ENCODE measurements around the gene RIPOR3.

RIPOR3 gene, protein sequence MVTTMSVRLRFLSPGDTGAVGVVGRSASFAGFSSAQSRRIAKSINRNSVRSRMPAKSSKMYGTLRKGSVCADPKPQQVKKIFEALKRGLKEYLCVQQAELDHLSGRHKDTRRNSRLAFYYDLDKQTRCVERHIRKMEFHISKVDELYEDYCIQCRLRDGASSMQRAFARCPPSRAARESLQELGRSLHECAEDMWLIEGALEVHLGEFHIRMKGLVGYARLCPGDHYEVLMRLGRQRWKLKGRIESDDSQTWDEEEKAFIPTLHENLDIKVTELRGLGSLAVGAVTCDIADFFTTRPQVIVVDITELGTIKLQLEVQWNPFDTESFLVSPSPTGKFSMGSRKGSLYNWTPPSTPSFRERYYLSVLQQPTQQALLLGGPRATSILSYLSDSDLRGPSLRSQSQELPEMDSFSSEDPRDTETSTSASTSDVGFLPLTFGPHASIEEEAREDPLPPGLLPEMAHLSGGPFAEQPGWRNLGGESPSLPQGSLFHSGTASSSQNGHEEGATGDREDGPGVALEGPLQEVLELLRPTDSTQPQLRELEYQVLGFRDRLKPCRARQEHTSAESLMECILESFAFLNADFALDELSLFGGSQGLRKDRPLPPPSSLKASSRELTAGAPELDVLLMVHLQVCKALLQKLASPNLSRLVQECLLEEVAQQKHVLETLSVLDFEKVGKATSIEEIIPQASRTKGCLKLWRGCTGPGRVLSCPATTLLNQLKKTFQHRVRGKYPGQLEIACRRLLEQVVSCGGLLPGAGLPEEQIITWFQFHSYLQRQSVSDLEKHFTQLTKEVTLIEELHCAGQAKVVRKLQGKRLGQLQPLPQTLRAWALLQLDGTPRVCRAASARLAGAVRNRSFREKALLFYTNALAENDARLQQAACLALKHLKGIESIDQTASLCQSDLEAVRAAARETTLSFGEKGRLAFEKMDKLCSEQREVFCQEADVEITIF

DNA sequence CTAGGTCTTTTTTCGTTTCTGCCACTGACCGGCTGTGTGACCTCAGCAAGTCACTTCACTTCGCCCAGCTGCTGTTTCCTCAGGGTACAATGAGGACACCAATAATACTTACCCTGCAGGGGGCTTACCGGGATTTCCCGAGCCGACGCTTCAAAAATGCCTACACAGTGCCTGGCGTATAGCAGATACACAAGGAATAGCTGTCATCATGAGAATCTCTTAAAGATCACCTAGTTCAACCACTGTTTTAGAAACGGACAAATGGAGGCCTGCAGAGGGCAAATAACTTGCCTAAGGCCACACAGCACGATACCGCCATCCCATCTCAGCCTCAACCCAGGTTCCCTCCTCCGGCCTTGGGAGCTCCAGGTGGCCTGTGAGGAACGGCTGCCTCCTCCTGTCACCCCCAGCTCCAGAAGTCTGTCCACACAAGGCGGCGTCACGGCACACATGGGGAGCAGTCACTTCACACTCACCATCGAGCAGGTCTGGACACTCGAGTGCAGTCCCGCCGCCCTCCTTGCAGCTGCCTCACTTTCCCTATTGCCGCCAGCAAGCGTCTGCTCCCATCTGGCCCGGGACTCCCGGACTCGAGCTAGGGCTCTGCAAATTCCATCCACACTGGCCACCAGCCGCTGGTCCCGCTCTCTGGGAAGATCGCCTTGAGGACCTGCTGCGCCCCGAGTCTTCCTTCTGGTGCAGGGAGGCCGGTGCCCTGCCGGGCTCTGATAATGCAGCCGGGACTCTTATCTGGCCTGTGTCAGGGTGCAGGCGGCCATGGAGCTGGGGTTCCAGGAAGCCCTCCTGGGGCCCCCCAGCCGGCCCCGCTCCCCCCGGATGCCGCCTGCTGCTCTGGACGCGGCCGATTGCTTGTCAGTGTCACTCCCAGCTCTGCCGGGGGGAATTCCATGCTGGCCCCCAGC, at the start of gene RIPOR3:
Gene RIPOR3, minus strand, starts transcription at position 893 of the 923 bp plus-strand sequence. Its CDS starts 414 bp downstream, at position 479.
- no peak for DNase-seq (ENCODE audit: low read depth in 2 of 2)

DNA sequence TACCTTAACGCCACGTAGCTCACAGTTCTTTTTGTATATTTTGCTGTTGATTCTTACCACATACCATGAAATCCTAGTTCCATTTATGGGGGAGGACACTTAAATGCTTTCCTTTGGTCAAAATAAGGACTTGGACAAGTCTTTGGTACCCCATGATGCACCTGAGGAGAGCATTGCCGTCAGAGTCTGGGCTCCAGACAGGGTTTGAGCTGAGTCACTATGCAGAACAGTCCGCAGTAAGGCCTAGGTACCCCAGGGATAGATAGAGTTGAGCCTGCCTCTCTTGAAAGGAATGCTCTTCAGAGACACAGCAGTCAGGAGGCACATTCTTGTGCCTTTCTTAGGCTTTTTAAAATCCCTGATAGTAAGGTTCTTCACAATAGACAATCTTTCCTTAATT, 46.0 kb upstream of the RIPOR3 start:
- DNase-seq (ENCODE audit: low read depth in 2 of 2) = no peak

DNA sequence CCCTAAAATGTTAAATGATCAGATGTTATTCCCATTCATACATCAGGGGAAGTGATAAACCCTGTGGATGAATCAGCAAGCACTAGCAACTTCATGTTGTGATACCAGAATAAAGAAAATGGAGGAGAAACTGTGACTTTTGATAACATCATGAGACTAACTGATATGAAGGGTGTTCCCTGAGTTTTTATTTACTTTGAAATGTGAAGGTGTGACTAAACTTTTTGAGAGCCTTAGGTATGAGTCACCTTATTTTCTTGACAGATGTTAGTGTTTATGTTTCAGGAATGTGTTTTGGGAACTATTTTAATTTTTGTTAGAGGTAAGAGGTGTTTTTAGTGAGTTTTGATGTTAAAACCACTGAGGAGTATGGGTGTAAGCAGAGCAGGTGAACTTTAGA, 44.5 kb upstream of the RIPOR3 start:
- DNase-seq (ENCODE audit: low read depth in 2 of 2) = no peak

DNA sequence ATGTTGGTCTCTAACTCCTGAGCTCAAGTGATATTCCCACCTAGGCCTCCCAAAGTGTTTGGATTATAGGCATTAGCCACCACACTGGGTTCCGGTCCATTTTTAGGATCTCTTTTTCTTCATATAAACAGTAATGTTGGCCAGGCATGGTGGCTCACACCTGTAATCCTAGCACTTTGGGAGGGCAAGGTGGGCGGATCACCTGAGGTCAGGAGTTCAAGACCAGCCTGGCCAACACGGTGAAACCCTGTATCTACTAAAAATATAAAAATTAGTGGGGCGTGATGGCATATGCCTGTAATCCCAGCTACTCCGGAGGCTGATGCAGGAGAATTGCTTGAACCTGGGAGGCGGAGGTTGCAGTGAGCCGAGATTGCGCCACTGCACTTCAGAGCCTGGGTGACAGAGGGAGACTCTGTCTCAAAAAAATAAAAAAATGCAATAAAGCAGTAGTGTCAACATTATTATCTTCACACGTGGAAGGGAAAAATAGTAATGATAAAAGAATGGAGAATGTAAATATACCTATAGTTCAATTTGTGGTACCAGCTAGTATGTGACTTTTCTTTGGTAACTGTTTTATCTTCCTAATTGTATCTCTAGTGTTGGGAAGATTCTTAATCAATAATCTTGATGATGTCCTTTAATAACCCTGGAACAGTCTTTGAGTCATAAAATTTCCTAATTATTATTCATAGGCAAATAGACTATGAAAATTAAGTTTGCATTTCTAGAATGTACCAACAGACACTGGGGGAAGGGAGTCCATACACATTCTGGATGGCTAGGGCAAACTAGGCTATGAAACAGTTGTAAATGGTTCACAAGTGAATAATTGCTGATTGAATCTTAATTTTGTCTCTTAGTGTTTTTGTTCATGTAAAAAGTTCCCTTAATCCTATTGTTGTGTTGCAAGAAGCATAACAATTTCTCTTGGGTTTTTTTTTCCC, 43.7 kb upstream of the RIPOR3 start:
- DNase-seq (ENCODE audit: low read depth in 2 of 2) = no peak

DNA sequence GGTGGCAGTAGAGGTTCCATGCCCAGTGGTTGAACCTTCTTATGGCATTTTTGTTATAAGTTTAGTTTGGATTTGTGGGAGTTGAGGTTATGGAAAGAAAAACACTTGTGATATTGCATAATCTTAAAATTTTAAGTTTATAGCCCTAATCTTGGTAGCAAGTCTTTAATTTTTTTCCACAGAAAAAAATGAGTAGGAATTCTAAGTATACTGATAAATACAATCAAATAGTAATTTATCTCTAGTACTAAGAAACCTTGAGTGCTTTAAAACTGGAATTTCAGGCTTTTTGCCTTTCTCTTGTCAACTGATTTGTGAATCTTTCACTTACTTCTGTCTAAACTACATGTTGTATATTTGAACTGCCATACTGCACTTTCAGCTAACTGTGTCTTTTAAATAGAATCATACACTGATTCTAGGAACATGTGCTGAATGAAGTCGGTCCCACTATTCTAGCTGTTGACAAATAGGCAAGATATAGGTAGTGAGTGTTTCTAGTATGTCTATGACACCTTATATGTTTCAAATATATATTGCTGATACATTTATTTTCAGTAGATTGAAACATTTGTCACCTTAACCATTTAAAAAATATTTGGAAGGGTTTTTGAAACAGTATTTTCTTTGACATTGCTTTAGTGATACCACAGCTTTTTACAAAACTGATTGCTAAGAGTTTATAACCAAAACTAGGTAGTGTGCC, 42.5 kb upstream of the RIPOR3 start:
- no peak for DNase-seq (ENCODE audit: low read depth in 2 of 2)

DNA sequence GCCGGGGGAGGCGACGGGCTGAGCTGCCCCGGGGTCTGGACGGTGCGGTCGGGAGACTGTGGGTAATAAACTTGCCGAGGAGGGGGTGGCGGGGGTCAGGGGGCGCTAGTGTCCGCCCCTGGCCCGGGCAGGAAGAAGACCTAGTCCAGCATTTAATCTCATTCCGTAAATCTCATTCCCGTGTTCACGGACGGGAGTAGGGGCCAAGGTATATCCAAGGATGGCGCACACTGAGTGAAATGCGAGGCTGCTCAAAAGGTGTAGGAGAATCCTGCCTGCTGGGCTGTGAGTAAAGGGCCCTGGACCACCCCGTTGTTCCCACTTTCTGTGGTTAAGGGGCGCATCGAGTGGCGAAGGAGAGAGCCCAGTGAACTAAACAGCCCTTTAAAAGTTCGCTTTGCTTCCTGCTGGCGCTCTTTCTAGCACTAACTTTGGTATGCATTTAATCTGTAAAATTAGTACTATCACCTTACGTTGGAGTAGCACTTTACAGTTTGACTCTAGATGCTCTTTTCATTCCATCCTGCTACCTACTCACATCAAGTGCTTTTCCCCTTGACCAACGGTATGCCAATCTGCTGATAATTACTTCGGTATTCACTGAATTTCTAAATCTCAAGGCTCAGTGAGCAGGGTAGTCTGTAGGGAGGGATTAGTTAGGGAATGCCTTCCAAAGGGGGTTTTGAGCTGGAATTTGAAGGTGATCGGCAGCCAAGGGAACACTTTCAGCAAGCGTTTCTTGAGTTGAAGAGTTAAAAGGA, 40.8 kb upstream of the RIPOR3 start:
- DNase-seq (ENCODE audit: low read depth in 2 of 2) = no peak

DNA sequence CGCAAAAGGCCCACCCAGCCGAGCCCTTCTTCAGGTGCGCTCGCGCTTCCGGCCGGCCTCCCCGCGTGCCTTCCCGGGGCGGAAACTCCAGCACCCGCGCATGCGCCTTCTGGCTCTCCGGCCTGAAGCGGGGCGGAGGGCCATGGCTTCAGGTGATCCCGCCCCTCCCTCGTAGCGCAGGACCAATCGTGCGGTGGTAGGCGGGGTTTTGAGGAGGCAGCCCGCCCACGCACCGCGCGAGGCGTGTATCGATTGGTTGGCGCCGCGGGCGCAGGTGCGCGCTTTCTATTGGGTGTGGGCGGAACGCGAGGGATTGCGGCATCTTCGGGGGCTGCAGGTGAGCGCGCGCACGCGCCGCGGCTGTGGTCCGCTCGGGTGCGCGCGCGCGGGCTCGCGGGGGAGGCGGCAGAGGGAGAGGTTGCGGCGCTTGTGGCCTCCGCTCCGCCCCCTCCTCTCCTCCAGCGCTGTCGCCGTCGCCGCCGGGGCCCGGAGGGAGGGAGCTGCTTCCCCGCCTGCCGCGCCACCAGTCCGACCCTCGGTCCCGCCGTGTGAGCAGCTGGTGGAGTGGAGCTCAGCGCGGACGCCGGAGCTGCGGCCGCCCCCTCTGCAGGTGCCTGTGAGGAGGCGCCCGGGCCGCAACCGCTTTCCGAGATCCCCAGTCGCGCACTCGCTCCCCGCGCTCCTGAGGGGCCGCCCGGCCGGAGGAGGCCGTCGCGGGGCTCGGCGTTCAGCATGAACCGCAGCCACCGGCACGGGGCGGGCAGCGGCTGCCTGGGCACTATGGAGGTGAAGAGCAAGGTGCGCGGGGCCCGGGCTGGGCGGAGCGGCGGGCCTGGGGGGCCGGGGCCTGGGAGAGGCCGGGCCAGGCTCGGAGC, 40.0 kb upstream of the RIPOR3 start, which contains the start of gene PARD6B:
Gene PARD6B, plus strand, starts transcription at position 526 of the 875 bp plus-strand sequence. Its CDS starts 207 bp downstream, at position 733.
- DNase-seq (ENCODE audit: low read depth in 2 of 2) = peak; percentile 99 to 100

DNA sequence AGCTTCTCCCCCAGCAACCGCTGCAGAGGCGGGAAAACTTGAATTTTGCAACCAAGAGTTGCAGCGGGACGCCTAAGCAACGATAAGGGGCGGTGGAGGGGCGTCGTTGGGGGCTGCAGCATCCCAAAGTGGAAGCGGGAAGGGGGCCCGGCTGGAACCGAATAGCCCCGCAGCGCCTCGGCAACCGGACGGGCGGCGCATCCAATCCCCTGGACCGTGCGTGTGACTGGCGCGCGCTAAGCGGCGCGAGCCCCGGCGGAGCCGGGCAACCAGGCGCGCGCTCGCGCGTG, 39.4 kb upstream of the RIPOR3 start:
- no peak for DNase-seq (ENCODE audit: low read depth in 2 of 2)

DNA sequence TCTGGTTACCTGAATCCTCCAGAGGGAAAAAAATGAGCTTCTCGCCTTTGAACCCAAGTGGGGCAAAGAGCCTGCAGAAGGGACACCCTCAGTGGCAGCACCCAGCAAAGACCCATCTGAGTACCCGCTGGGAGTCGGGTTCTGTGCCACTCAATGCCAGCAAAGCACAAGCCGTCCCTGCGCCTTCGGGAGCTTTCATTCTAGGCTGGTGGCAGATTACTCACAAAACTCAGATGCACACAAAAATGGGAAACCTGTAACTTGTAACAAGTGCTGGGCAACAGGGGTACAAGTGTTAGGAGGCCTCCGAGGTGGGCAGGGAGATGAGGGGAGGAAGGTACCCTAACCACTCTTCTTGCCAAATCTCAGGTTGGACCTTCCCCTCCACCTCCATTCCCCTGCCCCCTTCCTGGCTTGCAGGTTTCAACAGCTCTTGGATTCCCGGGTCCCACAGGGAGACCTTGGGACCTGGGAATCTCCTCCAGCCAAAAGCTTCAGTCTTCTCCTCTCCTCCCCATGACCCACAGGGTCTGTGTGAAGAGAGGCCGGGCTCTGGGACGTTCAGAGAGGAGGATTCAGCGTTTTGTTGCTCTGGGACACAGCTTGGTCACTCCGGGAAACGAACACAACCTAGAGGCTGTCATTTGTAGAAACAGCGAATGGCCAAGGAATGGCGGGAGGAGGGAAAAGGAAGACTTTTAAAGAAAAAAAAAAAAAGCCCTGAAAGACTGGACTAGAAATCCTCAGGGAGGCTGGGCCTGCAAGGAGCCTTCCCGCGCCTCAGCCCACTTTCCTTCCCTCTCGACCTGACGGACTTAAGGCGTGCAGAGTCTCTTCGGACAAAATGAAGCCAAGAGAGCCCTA, 38.8 kb upstream of the RIPOR3 start:
- DNase-seq (ENCODE audit: low read depth in 2 of 2) = no peak

DNA sequence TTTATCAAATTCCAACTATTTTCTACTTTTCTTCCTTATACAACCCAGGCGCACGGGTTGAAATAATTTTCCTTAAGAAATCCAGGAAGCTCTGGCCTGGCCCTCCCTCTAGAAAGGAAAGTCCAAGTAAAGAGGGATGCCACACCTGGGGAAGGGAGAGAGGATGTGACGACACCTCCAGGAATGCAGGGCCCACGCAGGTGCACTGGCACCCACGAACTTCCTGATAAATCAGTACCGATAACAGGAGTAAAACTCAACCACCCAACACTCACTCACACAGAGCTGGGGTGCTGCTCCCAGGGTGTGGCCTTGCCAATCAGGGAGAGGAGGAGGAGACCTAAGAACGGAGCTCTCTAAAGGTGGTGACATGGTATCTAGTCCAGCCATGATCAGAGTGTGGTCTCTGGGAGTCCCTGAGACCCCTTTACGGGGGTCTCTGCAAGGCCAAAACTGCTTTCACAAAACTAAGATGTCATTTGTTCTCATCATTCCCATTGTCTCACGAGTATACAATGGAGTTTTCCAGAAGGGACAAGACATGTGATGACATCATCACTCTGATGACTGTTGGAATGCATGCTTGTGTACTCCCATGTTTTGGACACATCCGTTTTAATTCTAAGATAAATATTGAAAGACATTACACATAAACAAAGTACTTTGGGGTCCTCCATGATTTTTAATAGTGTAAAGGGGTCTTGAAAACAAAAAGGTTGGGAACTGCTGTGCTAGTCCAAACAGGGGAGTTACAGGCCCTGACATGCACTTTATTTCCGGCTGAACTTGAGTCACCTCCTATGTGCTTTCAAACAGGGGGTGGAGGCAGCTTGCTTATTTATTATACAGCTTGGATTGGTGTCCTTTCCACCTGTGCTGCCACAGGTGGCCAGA, 37.9 kb upstream of the RIPOR3 start:
- no peak for DNase-seq (ENCODE audit: low read depth in 2 of 2)

DNA sequence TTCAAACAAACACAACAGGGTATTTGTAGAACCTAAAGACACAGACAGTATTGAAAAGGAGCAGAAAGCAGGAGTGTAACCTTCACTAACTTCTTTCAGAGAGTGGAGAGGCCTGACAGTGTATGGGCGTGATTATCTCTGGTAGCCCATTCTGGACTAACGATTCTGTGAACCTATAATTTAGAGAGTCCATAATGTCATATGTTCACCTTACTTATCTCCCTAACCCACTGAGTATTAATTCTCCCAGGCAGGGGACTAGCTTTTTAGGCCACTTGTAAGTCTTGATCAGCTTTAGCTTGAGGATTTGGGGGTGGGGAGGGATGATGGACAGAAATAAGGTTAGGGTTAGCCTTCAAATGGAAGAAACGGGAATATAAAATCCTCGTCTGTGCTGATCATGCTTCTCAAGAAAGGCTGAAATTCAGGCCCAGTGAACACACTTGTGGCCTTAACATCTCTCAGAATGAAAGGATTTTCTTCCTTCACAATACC, 37.2 kb upstream of the RIPOR3 start:
- DNase-seq (ENCODE audit: low read depth in 2 of 2) = no peak

DNA sequence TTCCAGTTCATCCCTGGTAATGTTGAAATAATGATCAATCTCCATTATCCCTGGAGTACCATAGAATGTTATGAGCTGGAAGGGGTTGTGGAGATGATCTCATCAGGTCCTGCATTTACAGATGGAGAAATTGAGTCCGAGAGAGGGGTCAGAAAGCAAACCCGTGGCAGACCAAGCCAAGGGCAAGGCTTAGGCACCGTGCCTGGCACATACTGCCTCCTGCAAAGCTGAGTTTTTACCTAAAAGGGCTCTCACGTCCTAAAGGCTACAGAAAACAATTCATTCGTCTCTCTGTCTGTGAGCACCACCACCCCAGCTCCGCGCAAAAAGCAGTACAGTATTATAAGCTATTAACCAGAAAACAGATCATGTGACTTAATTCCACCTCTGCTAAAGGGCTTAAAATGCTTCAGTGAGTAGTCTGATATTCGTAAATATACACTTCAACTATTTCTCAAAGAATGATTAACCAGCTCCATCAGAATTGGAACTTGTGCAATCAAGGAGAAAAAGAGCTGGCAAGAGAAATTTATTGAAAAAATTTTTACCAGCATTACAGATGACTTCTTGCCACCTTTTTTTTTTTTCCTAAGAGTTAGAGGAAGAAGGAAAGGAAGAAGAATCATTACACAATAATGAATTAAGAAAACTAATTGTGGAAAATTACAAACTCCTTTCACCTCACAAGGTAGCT, 36.6 kb upstream of the RIPOR3 start:
- no peak for DNase-seq (ENCODE audit: low read depth in 2 of 2)

DNA sequence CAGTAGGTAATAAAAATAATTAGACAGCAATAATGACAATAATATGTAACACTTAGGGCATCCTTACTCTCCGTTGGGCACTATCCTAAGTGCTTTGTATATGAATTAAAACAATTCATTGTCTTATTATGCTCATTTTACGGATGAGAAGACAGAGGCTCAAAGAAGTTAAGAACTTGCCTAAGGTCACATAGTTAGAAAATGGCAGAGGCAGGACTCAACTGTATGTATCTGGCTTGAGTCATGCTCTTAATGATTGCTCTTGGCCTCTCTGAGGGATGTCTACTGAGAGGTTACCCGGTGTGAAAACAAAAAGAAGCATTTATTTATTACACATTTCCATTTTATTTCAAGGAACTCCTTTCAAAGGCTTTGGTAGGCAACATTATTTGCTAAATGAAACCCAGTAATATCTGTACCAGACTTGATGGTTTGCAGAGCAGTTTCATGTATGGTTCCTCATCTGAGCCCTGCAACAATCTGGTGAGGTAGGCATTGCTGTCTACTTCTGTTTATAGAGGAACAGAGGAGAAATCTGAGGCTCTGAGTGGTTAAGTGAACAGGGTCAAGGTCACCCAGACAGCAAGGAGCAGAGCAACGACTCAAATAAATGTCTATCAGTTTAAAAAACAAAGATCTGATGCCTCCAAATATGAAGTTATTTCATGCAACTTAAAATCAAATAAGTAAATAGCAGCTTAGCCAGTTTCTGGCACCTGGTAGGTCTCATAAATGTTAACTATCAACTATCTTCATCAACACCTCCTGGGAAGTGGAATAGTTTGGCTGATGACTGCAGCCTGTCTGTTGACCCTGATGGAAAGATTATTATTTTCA, 35.8 kb upstream of the RIPOR3 start:
- no peak for DNase-seq (ENCODE audit: low read depth in 2 of 2)

DNA sequence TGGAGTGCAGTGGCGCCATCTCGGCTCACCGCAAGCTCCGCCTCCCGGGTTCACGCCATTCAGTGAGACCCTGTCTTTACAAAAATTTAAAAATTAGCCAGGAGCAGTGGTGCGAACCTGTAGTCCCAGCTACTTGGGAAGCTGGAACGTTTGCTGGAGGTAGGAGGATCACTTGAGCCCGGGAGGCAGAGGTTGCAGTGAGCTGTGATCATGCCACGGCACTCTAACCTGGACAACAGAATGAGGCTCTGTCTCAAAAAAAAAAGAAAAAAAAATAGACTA, 34.3 kb upstream of the RIPOR3 start:
- DNase-seq (ENCODE audit: low read depth in 2 of 2) = no peak
